ENCODE measurements around the gene SERPINA4. TPM values are rescaled to one million over a fixed set of nuclear protein-coding genes. Genes with fewer than 3 reads are reported as not detected.
A peak's percentile ranks its signal among the peaks of the same experiment; 100 is the strongest.

SERPINA4 gene
- total and polyA plus RNA-seq, 2 of the 13 experiments (the other 11 are each of a cell fraction or from before 2014, with no cell fraction given): 39.1 to 57.8 TPM

DNA sequence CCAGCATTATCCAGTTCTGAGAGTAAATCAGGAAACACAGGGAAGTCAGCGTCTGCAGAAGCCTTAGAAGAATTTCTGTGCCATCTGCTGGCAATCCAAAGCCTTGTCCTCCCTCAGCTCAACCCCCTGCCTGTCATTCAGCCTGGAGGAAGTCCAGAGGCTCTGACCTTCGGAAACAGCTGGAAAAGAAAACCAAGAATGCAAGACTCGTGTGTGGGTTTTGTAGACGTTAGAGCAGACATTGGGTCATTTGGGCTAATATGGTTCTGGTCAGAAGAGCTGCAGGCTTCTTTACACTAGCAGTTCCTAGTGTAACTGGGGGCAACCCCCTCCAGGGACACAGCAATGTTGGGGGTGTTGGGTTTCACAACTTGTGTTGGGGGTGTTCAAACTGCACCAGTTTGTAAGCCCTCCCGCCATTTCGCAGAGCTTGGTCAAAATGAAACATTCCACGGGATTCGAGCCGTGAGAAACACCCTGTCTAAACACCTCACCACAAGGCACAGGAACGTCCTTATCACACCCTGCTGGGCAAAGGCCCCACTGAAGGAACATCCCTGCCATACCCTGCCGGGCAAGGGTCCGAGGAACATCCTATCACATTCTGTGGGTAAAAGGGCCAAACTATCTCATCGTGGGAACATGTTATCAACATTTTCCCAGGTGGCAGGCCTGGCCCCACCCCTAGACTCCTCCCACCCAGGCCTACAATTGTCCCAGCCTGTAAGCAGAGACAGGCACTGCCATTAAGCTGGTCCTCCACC lies 21.0 kb upstream of the SERPINA4 start (continued):
- TF ChIP-seq XRCC5 (optimal IDR thresholded peaks at IDR 0.05; ENCODE audit: low read length) (peak; percentile 18), ZNF331 (CRISPR knock-in tag; IDR thresholded peaks at IDR 0.05) (0 out of 2 replicates have a peak, but pooled peaks have one; percentile 35), DMAP1 (CRISPR knock-in tag; IDR thresholded peaks at IDR 0.05) (0 out of 2 replicates have a peak, but pooled peaks have one; percentile 26), ZSCAN12 (CRISPR knock-in tag; IDR thresholded peaks at IDR 0.05) (no peak), ZNF724P (CRISPR knock-in tag; IDR thresholded peaks at IDR 0.05; ENCODE audit: borderline replicate concordance) (0 out of 2 replicates have a peak, but pooled peaks have one; percentile 40), MZF1 (CRISPR knock-in tag; IDR thresholded peaks at IDR 0.05; ENCODE audit: borderline replicate concordance) (0 out of 2 replicates have a peak, but pooled peaks have one; percentile 5), NR2F6 (IDR thresholded peaks at IDR 0.05) (0 out of 2 replicates have a peak, but pooled peaks have one; percentile 26), NR2F6 (CRISPR knock-in tag; IDR thresholded peaks at IDR 0.05) (no peak), ZNF547 (CRISPR knock-in tag; IDR thresholded peaks at IDR 0.05) (0 out of 2 replicates have a peak, but pooled peaks have one; percentile 31), NFYB (CRISPR knock-in tag; IDR thresholded peaks at IDR 0.05) (no peak), MIXL1 (CRISPR knock-in tag; IDR thresholded peaks at IDR 0.05) (0 out of 2 replicates have a peak, but pooled peaks have one; percentile 17), ZNF614 (CRISPR knock-in tag; IDR thresholded peaks at IDR 0.05; ENCODE audit: borderline replicate concordance) (no peak), KLF11 (CRISPR knock-in tag; IDR thresholded peaks at IDR 0.05) (0 out of 2 replicates have a peak, but pooled peaks have one; percentile 37), HINFP (CRISPR knock-in tag; IDR thresholded peaks at IDR 0.05; ENCODE audit: low read depth) (peak; percentile 5; the same call in 1 of the 2 replicates), TBX2 (CRISPR knock-in tag; IDR thresholded peaks at IDR 0.05; ENCODE audit: borderline replicate concordance) (0 out of 2 replicates have a peak, but pooled peaks have one; percentile 44), ESRRA (CRISPR knock-in tag; IDR thresholded peaks at IDR 0.05; ENCODE audit: low read depth) (no peak), ISX (CRISPR knock-in tag; conservative IDR thresholded peaks at IDR 0.05) (no peak), ZNF44 (CRISPR knock-in tag; IDR thresholded peaks at IDR 0.05) (no peak), ZNF574 (CRISPR knock-in tag; IDR thresholded peaks at IDR 0.05) (no peak), KDM2A (CRISPR knock-in tag; IDR thresholded peaks at IDR 0.05; ENCODE audit: borderline replicate concordance, low read depth) (0 out of 2 replicates have a peak, but pooled peaks have one; percentile 20), RXRA (CRISPR knock-in tag; IDR thresholded peaks at IDR 0.05) (peak; percentile 23; the same call in 1 of the 2 replicates), SAP130 (CRISPR knock-in tag; IDR thresholded peaks at IDR 0.05; ENCODE audit: low read depth) (peak; percentile 70)
- TF ChIP-seq, protein P1, sequence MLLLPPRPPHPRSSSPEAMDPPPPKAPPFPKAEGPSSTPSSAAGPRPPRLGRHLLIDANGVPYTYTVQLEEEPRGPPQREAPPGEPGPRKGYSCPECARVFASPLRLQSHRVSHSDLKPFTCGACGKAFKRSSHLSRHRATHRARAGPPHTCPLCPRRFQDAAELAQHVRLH (CRISPR knock-in tag; IDR thresholded peaks at IDR 0.05; ENCODE audit: borderline replicate concordance, low read depth): 0 out of 2 replicates have a peak, but pooled peaks have one; percentile 70
- TF ChIP-seq, protein P2, sequence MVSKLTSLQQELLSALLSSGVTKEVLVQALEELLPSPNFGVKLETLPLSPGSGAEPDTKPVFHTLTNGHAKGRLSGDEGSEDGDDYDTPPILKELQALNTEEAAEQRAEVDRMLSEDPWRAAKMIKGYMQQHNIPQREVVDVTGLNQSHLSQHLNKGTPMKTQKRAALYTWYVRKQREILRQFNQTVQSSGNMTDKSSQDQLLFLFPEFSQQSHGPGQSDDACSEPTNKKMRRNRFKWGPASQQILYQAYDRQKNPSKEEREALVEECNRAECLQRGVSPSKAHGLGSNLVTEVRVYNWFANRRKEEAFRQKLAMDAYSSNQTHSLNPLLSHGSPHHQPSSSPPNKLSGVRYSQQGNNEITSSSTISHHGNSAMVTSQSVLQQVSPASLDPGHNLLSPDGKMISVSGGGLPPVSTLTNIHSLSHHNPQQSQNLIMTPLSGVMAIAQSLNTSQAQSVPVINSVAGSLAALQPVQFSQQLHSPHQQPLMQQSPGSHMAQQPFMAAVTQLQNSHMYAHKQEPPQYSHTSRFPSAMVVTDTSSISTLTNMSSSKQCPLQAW (CRISPR knock-in tag; IDR thresholded peaks at IDR 0.05): 0 out of 2 replicates have a peak, but pooled peaks have one; percentile 51

Measured in HepG2 (cell line).